GM12878 (cell line): ENCODE measurements around the gene PIGS. TPM values are rescaled to one million over a fixed set of nuclear protein-coding genes. Genes with fewer than 3 reads are reported as not detected.

Experiments used
- HDAC6 ChIP-seq: fragments of 200-600 bp; sonication (generic); IDR thresholded peaks from one replicate; pipeline ENCODE4 v1.8.0; 2017; ENCODE audit warnings: antibody characterized with exemption; ENCODE audit not compliant: unreplicated experiment
- IRF4 ChIP-seq: IDR thresholded peaks from 2 replicates; pipeline ENCODE4 v1.6.1; 2011; ENCODE audit warnings: low read depth, low read length
- MAX ChIP-seq: IDR thresholded peaks from 2 replicates; pipeline ENCODE4 v1.6.1; 2012; ENCODE audit warnings: low read depth, low read length, improper control_type of control experiment
- NFYB ChIP-seq: IDR thresholded peaks from 2 replicates; pipeline ENCODE4 v1.6.1; 2011; ENCODE audit warnings: low read depth, mild to moderate bottlenecking, low read length, improper control_type of control experiment, moderate library complexity; ENCODE audit not compliant: insufficient read depth
- PAX5 ChIP-seq: IDR thresholded peaks from 2 replicates; pipeline ENCODE4 v1.6.1; 2011; ENCODE audit warnings: low read depth, low read length, borderline replicate concordance
- POLR2A ChIP-seq: IDR thresholded peaks from 2 replicates; pipeline ENCODE4 v1.6.1; 2011; ENCODE audit warnings: low read depth, mild to moderate bottlenecking, low read length
- POU2F2 ChIP-seq: IDR thresholded peaks from 3 replicates; pipeline ENCODE4 v1.6.1; 2011; ENCODE audit warnings: low read depth, mild to moderate bottlenecking, low read length, borderline replicate concordance
- RELA ChIP-seq: fragments of 450-650 bp; IDR thresholded peaks from 2 replicates; pipeline ENCODE4 v1.8.0; 2014; ENCODE audit warnings: borderline replicate concordance; ENCODE audit not compliant: partially characterized antibody
- SMC3 ChIP-seq: IDR thresholded peaks from 2 replicates; pipeline ENCODE4 v1.6.1; 2011; ENCODE audit warnings: low read length, improper control_type of control experiment, borderline replicate concordance
- TCF7 ChIP-seq: IDR thresholded peaks from 2 replicates; pipeline ENCODE4 v1.6.1; 2014; ENCODE audit warnings: antibody characterized with exemption, borderline replicate concordance
- ZBTB4 ChIP-seq: fragments of 450-650 bp; formaldehyde crosslinking; IDR thresholded peaks from 2 replicates; pipeline ENCODE4 v1.4.0; 2022; ENCODE audit warnings: mild to moderate bottlenecking, moderate library complexity
- ZNF384 ChIP-seq: IDR thresholded peaks from 2 replicates; pipeline ENCODE4 v1.6.1; 2012; ENCODE audit warnings: low read depth, mild to moderate bottlenecking, low read length, improper control_type of control experiment, borderline replicate concordance
- polyA plus RNA-seq, 11 experiments: library from polyadenylated mRNA; depleted of rRNA in 4 of 11; unstranded in 6 of 11; stranded (reverse) in 5 of 11; fragments of >200 nt; fragmentation: Nextera tagmentation in 4 of 11; fragmentation: Illumina TruSeq in 1 of 11; extraction: Ambion mirVana in 4 of 11; extraction: Trizol in 1 of 11; gene quantifications; 1 replicate in 1 of 11; 2 replicates in 10 of 11; pipeline versions ENCODE4 v1.2.1 to v1.2.3, GENCODE V29; 2011 to 2016; ENCODE audit warnings: inconsistent platforms in 2 of 11, missing spikeins in 2 of 11, low read depth in 1 of 11
- total RNA-seq, 4 experiments: library from RNA; depleted of rRNA in 3 of 4; stranded (reverse); fragments of >200 nt in 3 of 4; fragmentation: Illumina TruSeq in 1 of 4; extraction: Trizol in 1 of 4; gene quantifications; 2 replicates each; pipeline versions ENCODE4 v1.2.1 to v1.2.3, GENCODE V29; 2013 to 2021

PIGS gene
- total and polyA plus RNA-seq, 10 of the 15 experiments (the other 5 are each of a cell fraction or from before 2014, with no cell fraction given) = 27.5 to 73.7 (median 50.7) TPM

DNA sequence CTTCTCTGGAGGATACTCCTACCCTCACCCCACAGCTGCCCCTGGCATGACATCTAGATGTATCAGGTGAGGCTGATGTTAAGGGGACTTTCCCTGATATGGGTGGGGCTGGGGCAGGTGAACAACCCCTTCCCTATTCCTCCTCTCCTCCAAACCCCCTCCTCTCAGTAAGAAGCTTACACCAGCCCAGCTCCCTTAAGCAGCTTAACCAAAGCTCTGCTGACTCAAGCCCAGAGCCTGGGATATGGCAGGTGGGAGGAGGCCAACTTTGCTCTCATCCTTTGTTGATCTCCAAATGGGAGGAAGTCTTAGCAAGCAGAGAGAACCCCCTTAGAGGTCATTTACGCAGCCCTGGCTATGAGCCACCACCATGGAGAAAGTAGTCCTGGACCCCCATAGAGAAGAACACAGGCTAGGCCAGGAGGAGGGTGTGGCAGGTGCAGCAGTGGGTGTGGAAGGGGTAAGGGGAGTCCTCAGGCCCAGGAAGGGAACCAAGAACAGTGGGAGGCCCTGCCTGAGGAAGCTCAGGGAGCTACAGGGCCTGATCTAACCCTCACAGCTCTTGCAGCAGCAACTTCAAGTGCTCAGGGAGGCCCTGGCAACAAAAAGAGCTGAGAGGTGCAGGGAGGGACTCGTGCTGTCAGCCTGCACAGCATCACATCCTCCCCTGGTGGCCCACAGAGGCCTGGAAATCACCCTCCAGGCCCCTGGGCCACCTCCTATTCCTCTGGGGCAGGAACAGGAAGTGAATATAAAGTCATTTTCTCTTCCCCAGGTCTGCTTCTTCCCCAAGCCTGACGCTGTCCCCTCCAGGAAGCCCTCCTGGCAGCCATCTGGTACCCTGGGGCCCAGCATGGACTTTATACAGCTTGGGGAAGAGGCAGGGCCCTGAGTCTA lies 21.8 kb downstream of the PIGS start (continued):
- TF ChIP-seq ZBTB4 = no peak
- TF ChIP-seq POLR2A = peak; percentile 50
- TF ChIP-seq NFYB = no peak
- no peak for TF ChIP-seq HDAC6
- TF ChIP-seq POU2F2 = no peak
- no peak for TF ChIP-seq TCF7
- 0 out of 2 replicates have a peak, but pooled peaks have one; percentile 11 for TF ChIP-seq IRF4
- no peak for TF ChIP-seq MAX
- TF ChIP-seq PAX5 = 0 out of 2 replicates have a peak, but pooled peaks have one; percentile 25
- peak; percentile 89 for TF ChIP-seq RELA
- no peak for TF ChIP-seq SMC3
- no peak for TF ChIP-seq ZNF384
